Globus pallidus (tissue), 1 donor: Measurements from ENCODE around the gene WDR19.

Source experiments
- DNase-seq: peaks from one replicate; pipeline ENCODE4 v3.0.0-alpha.2; 2015; ENCODE audit warnings: low spot score

The WDR19 gene

GRCh38 chr4:39303871-39304270 is 121.5 kb downstream of the WDR19 start:
- no peak for DNase-seq

- peak; percentile 45 for DNase-seq
Observed at GRCh38 chr4:39304651-39305050, 122.3 kb downstream of the WDR19 start.

GRCh38 chr4:39305912-39306677 is 123.8 kb downstream of the WDR19 start:
- DNase-seq = peak; percentile 45

- DNase-seq = no peak
Observed at GRCh38 chr4:39308611-39309010, 126.3 kb downstream of the WDR19 start.

GRCh38 chr4:39312816-39313215 is 130.5 kb downstream of the WDR19 start:
- DNase-seq = no peak

GRCh38 chr4:39319676-39320075 is 137.3 kb downstream of the WDR19 start:
- DNase-seq = no peak

- DNase-seq = no peak
Observed at GRCh38 chr4:39320381-39321115, 138.2 kb downstream of the WDR19 start.

- DNase-seq = peak; percentile 42
Observed at GRCh38 chr4:39323821-39324220, 141.5 kb downstream of the WDR19 start.

- DNase-seq = peak; percentile 84
Observed at GRCh38 chr4:39324446-39324845, 142.1 kb downstream of the WDR19 start.

- no peak for DNase-seq
Observed at GRCh38 chr4:39324897-39325613, 142.7 kb downstream of the WDR19 start.

- no peak for DNase-seq
Observed at GRCh38 chr4:39326468-39326977, 144.2 kb downstream of the WDR19 start.

- no peak for DNase-seq
Observed at GRCh38 chr4:39330353-39330752, 148.0 kb downstream of the WDR19 start.

GRCh38 chr4:39331191-39331590 is 148.9 kb downstream of the WDR19 start:
- DNase-seq = no peak
